Stimulated activated CD4-positive, alpha-beta T cell treated with anti-CD3 and anti-CD28 coated beads, TNF-alpha, amount 100 ng/mL, for 1 hour (primary cell): ENCODE results near the gene IL1RAPL2.

Source experiments
- DNase-seq, 3 donors: peaks; one replicate each; pipeline ENCODE4 v3.0.0-alpha.2; 2020; ENCODE audit warnings: low read depth in 3 of 3, low spot score in 1 of 3

The IL1RAPL2 gene

DNA sequence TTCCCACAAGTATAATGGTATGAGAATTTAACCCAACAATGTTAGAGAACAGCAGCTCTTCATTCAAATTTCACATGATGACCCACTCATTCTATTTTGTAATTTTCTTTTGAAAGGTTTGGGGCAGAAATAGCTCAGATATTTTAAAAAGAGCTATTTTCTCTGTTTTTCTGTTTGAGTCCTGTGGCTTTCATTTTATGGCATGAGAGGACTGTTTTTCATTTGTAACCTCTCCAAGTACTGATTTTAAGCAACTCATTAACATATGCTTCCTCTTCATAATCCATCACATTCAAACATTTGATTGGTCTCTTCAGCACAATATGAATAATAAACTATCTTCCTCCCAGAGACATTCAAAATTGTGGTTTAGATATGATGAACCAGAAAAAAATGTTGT is 783.5 kb downstream of the IL1RAPL2 start:
- DNase-seq: no peak

DNA sequence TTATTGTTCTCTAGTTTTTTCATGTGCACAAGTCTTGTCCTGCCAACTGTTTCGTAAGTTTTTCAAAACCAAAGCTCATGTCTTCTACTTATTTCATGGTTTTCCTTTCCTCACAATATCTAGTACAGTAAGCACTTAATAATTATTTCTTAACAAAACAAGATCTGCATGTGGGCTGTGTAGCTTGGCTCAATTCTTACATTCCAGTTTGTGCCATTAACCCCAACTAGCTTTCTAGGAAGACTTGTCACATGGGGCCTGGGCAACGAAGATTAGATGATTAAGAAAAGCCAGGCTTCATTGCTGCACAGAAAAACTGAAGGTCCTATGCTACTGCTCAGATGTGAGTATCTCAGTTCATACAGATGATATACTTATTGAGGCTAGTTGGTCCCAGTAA is 809.8 kb downstream of the IL1RAPL2 start:
- DNase-seq: no peak

DNA sequence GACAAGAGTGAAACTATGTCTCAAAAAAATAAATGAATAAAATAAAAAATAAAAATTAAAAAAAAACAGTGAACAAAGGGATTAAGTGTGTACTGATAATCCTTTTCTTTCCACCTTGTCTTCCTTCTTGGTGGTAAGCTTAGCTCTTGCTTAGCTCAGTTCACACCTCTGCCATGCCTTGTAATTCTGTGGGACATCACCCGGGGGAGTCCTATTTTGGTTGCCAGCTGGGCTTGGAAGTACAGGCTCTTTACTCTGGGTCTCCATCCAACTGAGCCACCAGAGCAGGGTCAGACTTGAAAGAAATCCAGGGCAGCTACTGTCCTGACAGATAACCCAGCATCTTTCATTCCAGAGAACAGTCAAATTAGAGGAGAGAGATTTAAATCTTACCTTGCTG is 858.7 kb downstream of the IL1RAPL2 start:
- DNase-seq: no peak

DNA sequence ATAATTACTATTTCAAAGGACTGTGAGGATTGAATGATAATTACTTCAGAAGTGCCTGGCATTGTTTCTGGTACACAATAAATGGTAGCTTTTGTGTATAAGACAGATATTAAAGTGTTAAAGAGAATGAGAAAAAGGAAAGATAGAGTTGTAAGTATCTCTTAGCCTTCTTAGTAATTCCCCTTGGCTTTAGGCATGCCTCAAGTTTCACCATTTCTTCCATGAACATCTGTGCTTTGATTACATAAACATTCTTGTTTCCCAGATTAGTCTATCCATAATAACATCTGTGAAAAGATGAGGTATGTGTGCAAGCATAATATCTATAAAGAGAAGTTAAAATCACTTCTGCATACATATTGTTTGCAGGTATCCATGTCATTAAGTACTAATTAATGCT is 885.4 kb downstream of the IL1RAPL2 start:
- no peak for DNase-seq

DNA sequence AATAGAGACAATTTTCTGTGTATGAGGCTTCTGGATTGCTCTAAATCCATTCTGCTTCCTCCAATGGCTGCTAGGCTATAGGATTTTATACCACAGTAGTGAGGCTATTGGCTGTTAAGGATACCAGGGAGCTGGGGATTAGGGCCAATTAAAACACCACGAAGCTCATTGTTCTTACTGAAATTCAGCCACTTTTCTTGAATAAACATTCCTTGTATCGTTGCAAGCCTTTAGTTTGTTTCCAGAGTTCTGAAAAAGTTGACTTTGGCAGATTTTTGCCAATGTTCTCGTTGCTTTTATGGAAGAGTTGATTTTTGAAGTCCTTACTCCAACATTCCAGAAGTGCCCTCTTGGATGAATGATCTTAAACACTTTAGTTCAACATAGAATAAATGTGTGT is 892.8 kb downstream of the IL1RAPL2 start:
- DNase-seq: no peak

DNA sequence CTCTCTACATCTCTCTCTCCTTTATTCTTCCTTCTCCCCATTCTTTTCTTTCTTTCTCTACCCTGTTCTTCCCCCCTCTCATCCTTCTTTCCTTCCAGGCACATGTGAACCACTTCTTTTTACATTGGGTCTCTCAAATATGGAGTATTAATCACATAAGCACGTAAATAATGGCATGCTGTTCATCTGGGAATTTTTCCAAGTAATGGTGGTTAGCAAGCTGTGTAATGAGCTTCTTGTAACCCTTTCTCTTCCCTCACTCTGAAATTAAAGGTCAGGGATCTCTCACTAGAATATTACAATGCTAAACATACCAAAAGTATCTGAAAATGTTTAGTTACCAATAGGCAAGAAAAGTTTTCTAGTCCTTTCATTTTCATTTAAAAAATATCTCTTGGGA is 894.4 kb downstream of the IL1RAPL2 start:
- DNase-seq: no peak

DNA sequence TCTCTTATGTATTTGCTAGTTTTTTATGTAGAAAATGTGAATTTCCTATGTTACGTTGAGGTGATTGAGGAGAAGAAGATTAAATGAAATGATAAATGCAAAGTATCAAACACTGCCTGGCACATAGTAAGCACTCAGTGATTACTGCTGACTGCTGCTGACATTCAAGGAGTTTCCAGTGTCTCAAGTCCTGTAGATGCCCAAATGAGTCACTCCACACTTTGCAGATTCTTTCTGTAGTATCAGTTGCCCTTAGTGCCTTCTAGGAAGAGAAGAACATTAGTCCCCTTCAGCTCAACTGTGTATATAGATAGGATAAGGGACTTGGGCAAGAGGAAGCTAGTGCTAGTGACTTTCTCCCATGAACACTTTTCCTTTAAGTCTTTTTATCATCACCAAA is 895.0 kb downstream of the IL1RAPL2 start:
- DNase-seq: no peak

DNA sequence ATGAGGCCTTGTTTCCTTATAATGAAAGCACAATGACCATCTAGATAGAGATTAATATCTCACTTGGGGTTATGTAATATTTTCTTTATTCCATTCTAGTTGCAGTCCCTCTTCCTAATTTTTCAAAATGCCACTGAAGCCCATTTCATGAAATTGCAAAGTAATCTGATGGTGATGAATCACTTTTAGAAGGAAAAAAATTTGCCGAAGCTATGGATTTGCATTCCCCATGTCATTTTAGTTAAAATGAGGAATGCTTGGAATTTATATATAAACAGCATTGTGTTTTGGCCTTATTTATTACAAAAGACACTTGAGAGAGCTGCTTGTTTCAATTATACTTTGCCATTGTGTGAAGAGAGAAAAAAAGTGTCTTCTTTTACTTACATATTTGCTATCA is 896.2 kb downstream of the IL1RAPL2 start:
- no peak for DNase-seq

DNA sequence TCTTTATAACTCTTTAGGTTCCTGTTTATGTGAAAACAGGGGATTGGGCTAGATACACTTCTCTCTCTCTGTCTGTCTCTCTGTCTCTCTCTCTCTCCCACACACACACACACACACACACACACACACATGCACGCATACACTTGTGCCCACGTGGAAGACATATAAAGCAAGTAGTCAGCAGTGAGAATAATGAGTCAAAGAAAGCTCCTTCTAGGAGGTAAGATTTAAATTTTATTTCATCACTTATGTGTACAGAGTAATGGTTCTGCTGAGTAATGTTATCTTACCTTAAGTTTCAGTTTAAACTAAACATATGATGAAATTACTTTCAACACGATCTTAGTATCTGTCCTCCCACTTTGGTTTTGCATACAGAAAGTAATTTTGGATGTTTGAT is 897.5 kb downstream of the IL1RAPL2 start:
- no peak for DNase-seq

DNA sequence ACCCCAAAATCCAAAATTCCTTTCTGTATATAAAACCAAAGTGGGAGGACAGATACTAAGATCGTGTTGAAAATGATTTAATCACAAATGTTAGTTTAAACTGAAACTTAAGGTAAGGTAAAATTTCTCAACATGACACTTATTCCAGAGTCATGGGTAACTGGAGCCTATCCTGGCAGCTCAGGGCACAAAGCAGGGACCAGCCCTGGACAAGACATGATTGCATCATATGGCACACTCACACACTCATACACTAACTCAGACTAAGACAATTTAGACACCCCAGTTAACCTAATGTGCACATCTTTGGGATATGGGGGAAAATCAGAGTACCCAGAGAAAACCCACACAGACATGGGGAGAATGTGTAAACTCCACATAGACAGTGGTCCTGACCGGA is 898.6 kb downstream of the IL1RAPL2 start:
- DNase-seq: no peak

DNA sequence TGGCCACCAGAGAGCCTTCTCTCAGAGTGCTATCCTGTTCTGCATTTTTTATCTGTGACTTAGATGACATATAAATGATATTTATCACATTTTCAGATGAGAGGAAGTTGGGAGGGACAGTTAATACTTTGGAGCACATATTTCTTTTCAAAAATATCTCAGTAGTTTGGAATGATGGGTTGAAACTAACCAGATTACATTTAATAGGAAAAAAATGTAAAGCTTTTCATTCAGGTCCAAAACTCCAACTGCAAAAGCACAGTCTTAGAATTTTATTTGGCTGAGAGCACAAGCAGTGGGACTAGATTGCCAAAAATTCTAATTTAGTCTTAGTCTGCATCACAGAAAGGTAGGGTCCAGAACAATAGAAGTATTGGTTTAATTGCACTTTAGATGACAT is 902.7 kb downstream of the IL1RAPL2 start:
- DNase-seq: no peak

DNA sequence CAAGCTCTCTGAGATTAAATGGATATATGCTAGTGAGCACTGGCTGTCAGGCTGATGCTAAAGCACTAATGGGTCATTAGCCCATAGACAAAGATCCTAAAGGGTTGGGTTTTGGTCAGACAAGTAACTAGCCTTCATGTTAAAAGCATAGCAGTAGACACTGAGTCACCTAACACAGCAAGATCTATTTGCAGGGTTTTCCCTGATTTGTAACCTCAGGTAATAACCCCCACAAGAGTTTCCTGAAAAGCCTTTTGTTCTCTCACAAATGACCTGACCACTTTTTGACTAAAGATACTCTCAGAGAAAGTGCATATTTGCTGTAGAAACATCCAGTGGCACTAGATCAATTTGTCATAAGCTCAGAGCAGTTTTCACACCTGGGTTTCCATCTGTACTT is 905.6 kb downstream of the IL1RAPL2 start:
- no peak for DNase-seq

DNA sequence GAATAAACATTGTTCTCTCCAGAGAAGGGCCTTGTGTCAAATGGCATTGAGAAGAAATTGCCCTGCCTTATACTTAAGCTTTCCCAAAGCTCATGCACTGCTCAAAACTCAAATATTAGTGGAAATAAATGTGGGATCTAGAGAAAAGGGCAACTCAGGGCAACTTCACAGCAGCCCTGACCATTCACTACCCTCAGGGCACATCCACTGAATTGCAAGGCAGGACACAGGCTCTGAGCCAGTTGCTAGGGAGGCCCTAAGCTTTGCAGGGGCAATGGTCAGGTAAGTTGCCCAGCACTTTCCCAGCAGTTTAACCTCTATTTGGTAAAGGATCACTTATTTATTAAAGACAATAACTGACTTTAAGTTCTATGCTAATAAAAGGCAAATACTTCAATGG is 909.8 kb downstream of the IL1RAPL2 start:
- DNase-seq: no peak

DNA sequence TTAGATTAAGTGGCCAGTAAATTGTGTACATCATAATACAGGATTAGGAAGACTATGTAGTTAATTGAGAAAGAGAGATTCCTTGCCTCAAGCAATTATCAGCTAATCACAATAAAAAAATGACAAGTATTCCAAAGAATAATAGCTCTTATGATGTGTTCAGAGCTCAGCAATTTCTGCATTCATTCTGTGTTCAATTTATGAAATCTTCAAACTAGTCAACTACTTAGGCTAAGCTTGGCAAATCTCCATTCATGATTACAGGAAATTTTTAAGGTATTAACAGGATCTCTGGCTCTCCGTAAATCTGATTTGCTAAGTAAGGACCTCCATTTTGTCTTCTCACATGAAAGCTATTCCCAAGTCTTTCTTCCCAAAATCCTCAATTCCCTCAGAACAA is 911.4 kb downstream of the IL1RAPL2 start:
- no peak for DNase-seq

DNA sequence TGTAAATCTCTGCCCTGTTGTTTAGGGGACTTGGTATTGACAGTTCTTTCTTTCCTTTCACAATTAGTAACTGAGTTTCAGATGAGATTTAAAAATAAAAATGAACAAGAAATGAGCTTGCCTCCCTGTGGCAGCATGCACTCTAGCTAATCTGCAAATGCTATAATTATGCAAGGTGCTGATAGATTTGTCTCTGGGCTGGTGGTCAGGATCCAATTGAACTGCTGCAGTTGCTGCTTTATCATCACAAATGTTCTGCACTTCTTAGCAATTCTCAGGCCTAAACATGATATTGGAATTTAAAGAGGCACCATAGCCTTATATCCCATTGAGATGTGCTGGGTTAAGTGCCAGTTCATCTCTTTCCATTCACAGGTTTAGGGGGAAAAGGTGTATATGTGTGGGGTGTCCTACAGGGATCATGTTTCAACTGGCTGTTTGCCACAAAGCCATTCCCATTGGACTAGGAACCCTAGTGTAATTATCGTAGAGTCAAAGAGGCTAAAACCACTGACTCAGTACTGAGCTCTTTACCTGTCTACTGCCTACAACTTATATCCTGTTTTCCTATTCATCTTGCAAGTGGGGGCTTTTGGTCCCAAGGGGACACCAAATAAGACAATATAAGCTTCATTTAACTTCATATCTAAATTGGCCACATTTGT is 914.8 kb downstream of the IL1RAPL2 start:
- no peak for DNase-seq

DNA sequence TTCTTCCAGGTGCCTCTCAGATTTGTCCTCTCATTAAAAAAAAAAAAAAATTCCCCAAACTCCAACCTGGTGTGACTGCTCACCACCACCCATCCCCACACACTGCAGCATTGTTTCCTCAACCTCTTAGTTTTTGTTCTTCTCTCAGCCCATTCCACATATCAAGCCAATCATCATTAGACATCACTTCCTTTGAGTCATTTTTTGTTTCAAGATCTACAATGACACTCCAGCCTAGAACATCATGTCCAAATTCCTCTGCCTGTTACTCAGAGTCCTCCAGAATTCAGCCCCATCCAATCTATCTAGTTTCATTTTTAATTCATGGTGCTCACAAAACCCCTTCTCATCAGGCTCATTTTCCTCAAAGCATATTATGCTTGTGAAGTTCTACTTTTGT is 917.0 kb downstream of the IL1RAPL2 start:
- no peak for DNase-seq

DNA sequence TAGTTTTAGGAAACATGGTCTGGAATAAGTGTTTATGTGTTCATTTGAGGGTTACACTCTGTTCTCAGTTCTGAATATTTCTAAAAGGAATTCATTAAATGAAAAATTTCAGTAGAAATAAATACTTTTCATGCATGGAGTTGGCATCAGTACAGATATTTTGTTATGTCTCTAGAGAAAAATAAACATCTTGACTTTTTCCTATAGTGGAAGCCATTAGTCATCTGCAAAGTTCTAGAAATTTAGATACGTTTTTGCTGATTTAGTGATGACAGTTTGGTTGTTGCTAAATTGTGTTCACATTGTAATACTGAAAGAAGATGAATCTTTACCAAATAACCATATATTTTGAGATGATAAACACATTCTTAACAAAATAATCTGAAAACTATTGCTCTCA is 922.7 kb downstream of the IL1RAPL2 start:
- no peak for DNase-seq

DNA sequence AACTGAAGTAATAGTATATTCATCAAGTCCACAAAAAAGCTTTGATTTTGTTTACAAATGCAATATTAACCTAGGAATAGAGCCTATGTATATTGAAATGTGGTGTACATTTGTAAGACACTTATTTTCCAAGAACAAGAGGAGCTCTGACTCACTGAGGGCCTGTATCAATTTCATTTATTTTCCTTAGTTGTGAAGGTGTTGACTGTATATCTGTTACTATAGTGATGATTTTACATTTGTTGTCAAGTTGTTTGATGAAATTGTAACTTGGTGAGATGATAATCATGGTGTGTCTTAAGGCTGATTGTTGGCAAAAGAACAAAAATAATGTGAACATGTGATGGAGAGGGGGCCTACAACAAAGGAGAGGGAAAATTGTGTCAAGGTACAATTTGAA is 929.4 kb downstream of the IL1RAPL2 start:
- no peak for DNase-seq

DNA sequence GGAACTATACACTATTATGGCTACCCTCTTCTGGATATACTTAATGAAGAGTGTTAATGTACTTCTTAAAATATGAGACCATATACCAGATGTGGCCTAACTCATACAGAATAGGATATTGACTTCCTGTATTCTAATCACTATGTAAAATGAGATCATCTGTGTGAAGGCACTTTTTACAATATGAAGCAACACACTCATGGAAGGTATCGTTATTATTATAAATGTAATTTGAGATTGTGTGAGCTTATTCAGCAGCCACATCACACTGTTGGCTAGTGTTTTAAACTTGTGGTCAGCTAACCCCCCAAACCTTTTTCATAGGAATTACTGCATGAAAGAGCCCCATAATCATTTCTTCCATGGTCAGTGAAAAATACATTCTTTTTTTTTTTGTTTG is 936.3 kb downstream of the IL1RAPL2 start:
- DNase-seq: no peak

DNA sequence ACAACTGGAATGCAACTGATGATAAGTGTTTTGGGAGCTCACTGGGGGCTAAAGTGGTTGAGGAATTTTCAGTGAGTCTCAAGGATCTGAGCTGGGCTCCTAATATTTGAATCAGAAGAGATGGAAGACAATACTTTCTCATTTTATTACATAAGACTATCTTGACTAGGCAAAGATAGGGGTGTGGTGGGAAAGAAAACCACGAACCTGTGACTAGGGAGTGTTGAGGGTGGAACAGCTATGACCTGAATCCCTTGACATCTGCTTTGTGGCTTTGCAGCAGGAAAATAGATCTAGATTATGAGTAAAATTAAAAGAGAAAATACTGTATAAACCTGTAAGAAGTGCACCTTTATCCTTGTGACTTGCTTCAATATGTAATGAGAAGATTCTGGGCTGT is 949.6 kb downstream of the IL1RAPL2 start:
- DNase-seq: no peak

DNA sequence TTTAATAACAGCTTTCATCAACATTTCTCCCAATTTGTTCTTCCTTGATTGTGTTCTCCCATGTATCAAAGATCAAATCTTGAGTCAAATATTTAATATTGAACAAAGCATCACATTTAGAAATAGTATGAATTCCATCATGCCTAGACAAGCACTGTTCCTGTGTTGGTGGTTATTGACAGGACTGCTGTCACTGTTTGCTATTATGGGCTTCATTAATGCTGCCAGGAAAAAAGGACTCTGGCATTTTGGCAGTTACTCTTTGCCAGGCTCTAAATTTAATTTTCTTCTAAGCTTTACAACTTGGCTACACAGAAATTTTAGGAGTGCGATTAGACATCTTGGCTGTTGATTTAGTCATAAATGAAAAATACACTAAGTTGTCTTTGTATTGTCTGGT is 960.4 kb downstream of the IL1RAPL2 start:
- DNase-seq: no peak

DNA sequence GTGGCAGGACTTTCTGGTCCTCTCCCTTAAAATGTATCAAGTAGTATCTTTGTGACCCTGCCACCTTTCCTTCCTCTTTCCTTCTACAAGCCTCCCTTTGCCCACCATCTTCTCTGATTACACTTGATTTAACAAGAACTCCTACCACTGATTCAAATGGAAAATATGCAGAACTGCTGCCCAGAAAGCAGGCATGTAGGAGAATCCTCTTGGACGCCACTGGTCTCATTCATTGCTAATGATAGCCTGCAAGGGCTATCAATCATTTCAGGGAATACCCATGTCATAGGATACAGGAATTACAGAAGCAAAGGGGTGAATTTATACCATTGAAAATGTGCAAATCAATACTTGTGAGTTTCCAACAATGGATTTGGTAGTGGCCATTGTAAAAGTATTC is 961.8 kb downstream of the IL1RAPL2 start:
- no peak for DNase-seq

DNA sequence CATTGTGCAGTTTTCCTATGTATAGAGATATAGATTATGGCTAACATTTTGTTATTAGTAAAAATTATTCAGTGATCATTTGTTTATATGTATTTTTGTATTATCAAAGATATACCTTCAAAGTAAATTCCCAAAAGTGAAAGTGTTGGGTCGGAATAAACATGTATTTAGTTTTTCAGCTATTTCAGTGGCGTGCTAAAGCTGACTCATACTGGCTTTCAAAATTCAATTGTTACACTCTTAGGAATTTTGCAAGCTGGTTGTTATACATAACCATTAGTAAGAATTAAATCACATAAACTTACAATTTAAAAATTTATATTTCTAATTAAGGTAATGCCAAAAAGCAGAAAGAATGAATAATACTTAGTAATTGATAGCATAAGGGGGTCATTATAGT is 968.0 kb downstream of the IL1RAPL2 start:
- DNase-seq: no peak

DNA sequence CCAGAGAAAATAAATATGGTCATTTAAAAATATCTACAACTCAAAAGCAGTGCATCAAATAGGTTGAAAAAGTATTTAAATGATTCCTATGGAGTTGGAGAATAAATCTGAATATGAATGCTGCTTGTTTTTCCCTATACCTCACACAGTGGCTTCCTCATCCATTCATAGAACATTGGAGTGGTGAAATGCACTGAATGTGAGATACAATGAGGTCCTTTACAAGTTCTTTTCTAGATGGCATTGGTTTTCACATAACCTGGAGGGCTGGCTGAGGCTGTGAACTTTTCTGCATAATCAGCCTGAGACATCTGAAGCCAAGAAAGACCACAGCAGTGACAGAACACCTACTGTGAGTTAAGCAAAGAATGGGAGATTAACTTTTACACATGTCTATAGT is 977.3 kb downstream of the IL1RAPL2 start:
- no peak for DNase-seq
